CD4-positive, alpha-beta T cell treated with Interferon alpha-2 for 1 hour (primary cell): ENCODE data around the gene WNT2B.

Experiments
- DNase-seq, 2 donors: peaks; one replicate each; pipeline ENCODE4 v3.0.0-alpha.2; 2020 to 2022

WNT2B gene

DNA sequence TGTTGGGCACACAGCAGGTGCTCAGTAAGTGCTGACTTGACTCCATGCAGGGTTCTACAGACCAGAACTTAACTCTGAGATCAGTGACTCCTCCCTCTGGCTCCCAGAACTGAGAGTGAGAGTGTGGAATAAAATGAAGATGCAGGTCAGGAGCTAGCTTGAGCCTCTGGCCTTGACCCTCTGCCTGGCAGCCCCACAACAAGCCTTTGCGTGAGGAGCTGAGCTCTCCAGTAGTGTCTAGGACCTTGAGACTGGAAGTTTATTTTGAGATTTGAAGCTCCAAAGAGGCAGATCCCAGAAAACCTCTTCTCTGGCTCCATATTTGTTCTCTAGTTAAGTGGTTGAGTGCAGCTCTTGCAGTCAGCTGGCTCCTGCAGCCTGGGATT lies 3.4 kb upstream of the WNT2B start:
- DNase-seq = no peak

DNA sequence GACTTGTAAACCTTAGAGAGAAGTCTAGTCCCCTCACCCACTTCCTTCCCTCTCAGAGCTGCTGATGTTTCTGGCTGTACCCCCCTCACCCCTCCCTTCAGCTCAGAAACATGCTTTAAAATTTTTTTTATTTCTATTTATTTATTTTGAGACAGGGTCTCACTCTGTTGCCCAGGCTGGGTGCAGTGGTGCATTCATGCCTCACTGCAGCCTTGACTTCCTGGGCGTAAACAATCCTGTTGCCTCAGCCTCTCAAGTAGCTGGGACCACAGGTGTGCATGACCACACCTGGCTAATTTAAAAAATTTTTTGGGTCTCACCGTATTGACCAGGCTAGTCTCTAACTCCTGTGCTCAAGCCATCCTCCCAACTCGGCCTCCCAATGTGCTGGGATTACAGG lies 2.9 kb upstream of the WNT2B start:
- DNase-seq = no peak

- no peak for DNase-seq
These were observed 2.5 kb upstream of the WNT2B start for GRCh38 chr1:112506306-112506705.

DNA sequence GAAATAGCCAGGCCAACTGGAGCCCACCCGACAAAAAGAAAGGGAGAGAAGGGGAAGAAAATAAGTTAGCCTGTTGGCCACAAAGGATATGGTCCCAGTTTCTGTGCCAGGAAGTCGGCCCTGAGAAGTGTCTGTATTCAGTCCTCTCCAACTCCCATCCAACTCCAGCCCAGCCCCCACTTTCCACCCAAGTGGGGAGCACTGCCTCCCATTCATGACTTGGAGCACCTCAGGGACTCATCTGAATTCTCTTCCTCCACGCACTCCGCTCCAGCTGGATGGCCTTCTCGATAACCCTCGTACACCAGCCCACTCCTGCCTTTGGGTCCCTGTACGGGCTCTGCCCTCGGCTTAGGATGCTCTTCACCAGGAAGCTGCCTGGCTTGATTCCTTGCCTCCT lies 2.0 kb upstream of the WNT2B start:
- DNase-seq = no peak

- DNase-seq = no peak
These were observed 1.4 kb upstream of the WNT2B start for GRCh38 chr1:112507336-112507735.

- peak in 1 of 2 donors; percentile 21 for DNase-seq
These were observed 866 bp upstream of the WNT2B start for GRCh38 chr1:112507921-112508277.

- DNase-seq = peak in 1 of 2 donors; percentile 17
These were observed 367 bp downstream of the WNT2B start for GRCh38 chr1:112509005-112509659.

GRCh38 chr1:112509660-112510178 lies 954 bp downstream of the WNT2B start:
- no peak for DNase-seq

DNA sequence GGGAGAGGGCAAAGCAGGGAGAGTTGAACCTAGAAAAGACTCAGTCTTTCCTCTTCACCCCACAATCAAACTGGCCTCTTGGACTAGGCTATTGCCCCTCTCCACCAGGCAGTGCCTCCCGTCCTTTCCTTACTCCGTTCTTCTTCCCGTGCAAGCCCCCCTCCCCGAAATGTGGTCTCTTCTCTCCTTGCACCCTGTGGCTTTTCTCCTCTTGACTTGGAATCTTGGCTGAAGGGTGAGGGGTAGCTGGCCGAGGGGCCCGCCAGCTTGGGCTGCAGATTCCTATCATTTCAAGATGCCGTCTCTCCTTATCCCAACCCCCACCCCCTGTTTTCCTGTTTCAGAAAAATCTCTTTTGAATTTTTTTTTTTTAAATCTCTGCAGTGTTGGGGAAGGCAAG lies 1.6 kb downstream of the WNT2B start:
- DNase-seq = no peak

DNA sequence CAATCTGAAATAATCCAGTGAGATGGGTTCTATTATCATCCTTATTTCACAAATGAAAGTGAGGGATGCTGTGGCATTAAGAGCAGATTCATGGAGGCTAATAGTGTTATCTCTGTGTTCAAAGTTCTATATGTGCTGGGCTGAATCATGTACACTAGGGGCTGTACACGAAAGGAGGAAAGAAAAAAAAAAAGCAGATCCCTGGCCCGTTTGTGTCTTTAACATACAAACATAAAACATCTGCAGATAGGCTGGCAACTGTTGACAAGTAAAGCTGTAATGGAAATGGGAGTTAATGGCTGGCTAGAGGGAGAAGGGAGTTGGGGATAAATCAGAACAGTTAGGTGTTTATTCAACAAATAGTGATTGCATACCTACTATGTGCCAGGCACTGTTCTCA lies 3.1 kb downstream of the WNT2B start:
- no peak for DNase-seq

DNA sequence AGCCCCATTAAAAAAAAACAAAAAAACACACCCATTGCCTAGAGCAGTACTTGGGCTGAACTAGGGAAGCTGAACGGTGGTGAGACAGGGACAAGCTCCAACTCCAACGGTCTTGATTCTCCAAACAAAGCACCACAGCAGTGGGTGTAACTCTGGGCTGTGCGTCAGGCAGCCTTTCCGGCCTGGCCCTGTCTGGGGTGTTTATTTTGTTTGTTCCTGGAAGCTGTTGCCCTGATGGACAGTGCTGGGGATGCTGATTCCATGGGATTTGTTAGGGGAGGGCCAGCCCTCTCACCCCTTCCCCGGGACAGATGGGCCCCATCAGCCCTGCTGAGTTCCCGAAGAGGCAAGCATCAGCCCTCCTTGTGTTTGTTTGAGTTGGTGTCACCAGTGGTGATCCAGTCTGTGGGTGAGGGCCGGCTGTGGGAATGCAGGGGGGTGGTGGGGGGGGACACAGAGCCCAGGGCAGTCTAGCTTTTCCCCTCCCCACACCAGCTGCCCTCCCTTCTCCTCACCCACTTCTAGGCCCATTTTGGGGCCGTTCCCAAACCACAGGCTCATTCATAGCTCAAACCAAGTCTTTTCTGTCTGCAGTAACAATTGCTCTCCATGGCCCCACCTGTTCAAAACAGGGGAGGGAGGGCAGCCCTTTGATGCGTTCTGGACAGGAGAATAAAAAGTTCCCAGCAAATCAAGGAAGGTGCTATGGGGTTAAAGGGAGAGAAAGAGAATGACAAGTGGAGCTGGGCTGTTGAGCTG lies 4.5 kb downstream of the WNT2B start:
- no peak for DNase-seq

DNA sequence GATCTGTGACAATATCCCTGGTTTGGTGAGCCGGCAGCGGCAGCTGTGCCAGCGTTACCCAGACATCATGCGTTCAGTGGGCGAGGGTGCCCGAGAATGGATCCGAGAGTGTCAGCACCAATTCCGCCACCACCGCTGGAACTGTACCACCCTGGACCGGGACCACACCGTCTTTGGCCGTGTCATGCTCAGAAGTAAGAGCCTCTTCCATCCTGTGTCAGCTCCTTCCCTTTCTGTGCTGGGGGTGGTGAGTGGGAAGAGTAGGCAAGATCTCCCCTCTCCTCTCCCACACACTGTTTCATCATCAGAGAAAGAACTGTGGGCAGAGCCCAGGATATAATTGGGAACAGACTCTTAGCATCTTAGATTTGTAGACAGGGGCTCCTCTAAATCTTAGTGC lies 6.1 kb downstream of the WNT2B start:
- no peak for DNase-seq

GRCh38 chr1:112515311-112516009 lies 6.7 kb downstream of the WNT2B start:
- no peak for DNase-seq

DNA sequence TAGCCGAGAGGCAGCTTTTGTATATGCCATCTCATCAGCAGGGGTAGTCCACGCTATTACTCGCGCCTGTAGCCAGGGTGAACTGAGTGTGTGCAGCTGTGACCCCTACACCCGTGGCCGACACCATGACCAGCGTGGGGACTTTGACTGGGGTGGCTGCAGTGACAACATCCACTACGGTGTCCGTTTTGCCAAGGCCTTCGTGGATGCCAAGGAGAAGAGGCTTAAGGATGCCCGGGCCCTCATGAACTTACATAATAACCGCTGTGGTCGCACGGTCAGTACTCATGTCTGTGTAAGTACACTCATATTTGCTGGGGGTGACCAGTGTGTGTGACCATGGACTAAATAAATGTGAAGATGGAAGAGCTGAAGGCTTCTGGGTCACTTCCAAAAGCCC lies 7.4 kb downstream of the WNT2B start:
- DNase-seq = no peak

- no peak for DNase-seq
These were observed 8.5 kb downstream of the WNT2B start for GRCh38 chr1:112517231-112517630.

DNA sequence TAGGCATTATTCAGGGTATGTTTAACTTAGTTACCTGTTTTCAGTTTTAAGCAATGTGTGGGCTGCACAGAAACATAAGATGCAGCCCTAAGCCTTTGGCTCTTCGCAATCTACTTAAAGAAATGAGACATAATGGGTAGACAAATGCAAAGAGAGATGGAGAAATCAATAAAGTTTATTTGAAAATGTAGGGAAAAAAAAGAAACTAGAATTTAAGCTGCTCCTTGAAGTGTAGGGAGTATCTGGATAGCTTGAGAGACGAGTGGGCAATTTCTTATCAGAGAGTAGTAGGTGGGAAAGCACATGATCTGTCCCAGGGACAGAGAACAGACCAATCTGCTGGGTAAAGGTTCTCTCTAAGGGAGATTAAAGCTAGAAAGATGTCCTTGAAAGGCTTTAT lies 8.9 kb downstream of the WNT2B start:
- DNase-seq = no peak

DNA sequence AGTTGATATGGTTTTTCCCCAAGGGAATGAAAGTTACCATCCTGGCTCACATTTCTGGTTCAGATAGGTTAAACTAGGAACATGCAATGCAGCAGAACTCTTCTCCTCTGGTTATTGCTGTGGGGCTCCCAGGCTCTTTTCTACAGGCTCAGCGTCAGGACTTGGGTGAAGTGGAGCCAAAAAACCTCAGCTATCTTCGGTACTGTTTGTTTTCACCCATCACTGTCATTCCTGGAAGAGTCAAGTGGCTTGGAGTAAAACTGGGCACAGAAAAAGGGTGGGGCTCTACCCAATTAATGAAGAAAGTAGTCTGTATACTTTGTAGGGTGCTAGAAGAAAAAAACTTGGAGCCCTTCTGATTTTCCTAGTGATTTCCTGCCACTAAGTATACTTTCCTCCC lies 9.4 kb downstream of the WNT2B start:
- no peak for DNase-seq

DNA sequence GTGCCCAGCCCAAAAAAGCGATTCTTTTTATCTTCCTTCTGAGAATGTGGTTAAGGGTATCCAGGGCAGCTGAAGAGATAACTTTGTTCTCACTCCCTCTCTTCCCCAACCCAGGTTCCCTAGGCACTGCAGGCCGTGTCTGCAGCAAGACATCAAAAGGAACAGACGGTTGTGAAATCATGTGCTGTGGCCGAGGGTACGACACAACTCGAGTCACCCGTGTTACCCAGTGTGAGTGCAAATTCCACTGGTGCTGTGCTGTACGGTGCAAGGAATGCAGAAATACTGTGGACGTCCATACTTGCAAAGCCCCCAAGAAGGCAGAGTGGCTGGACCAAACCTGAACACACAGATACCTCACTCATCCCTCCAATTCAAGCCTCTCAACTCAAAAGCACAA lies 11.4 kb downstream of the WNT2B start:
- no peak for DNase-seq

- no peak for DNase-seq
These were observed 13.9 kb downstream of the WNT2B start for GRCh38 chr1:112522621-112523020.

GRCh38 chr1:112524251-112524650 lies 15.5 kb downstream of the WNT2B start:
- no peak for DNase-seq

DNA sequence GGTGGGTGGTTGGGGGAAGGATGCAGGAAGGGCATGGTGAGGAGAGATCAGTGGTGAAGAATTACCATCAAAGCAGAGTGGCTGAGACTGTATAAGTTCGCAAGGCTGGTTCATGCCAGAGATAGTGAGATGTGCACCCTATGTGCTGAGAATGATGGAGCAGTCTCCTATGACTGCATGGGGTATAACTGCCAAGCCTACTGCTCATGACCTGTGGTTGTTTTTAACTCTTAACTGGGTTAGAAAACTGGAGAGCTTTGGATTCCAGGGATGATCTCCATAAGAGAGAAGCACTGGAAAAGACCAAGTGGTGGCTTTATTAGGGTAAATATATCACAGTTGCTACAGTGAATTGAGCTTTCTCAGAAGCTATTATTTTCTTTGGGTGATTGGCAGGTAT lies 16.2 kb downstream of the WNT2B start:
- DNase-seq = no peak

DNA sequence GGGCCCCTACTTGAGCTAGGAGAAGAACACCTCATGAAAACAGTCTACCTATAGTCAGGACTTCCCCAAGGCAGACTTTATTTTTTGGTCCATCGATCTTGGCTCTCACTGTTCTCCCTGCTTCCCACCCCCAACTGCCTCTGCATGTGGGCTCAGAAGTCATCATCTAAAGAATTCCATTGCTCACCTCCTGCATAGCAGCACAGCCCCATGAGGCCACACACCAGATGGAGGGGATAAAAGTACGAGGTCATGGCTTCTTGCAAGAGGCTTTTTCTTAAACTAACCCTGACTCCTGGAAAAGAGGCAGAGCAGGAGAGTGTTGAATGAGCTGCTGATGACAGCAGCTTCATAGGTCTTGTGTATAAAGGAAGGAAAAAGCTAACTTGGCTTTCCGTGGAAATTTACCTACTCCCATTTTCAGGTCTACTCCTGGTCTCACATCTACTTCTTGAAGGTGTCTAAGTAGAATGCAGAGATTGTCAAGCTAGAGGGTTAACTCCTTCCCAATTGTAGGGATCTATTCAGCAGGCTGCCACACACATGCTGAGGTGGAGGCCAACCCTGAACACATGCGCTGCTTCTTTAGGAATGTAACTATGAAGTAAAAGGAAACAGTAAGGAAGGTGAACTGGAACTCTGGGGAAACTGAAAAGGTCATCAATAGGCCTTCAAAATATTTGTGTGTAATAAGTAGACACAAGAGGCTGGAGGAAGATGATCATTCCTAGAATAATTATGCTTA lies 18.7 kb downstream of the WNT2B start:
- DNase-seq = no peak

DNA sequence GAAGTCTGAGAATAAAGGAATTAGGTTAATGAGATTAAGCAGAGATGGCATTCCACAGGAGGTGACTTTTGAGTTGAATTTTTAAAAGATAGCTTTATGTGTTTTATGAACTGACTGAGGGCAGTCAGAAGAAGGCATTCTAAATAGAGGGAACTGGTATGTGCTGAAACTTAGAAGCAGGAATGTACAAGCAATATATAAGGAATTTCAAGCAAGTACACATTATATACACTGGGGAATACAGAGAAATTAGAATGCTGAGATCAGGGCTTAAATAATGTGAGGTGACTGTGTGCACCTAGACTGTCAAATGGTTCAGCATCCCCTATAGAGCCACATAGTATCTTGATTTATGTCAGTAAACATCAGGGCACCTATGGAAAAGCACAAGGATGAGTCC lies 19.3 kb downstream of the WNT2B start:
- DNase-seq = no peak
